Gastrocnemius medialis (tissue), 4 donors: ENCODE results near the gene WDR17. TPM values are rescaled to one million over a fixed set of nuclear protein-coding genes. Genes with fewer than 3 reads are reported as not detected.

Experiments
- ATAC-seq, 2 donors: fragments of 150-250 bp; one replicate each; pipeline ENCODE4 v1.9.1; 2016
- DNase-seq, 2 donors: peaks; one replicate each; pipeline ENCODE4 v3.0.0-alpha.2; 2019
- H3K27ac ChIP-seq, 4 donors: fragments of 200-600 bp; sonication (generic); 1 replicate in 1 of 4; 2 replicates in 3 of 4; pipeline ENCODE4 v1.5.1; 2016 to 2018; ENCODE audit warnings: mild to moderate bottlenecking in 2 of 4, moderate library complexity in 1 of 4
- H3K27me3 ChIP-seq, 3 donors: fragments of 200-600 bp; sonication (generic) in 2 of 3; 1 replicate in 1 of 3; 2 replicates in 2 of 3; pipeline versions ENCODE4 v1.5.1 to v1.6.0; 2016 to 2019; ENCODE audit warnings: mild to moderate bottlenecking in 1 of 3, moderate library complexity in 1 of 3
- H3K36me3 ChIP-seq, 2 donors: fragments of 200-600 bp; sonication (generic) in 1 of 2; one replicate each; pipeline ENCODE4 v1.5.1; 2017 to 2018
- H3K4me1 ChIP-seq, 2 donors: fragments of 200-600 bp; sonication (generic) in 1 of 2; one replicate each; pipeline ENCODE4 v1.5.1; 2016 to 2017; ENCODE audit warnings: mild to moderate bottlenecking in 2 of 2
- H3K4me3 ChIP-seq, 4 donors: fragments of 200-600 bp; sonication (generic) in 3 of 4; 1 replicate in 1 of 4; 2 replicates in 3 of 4; pipeline ENCODE4 v1.5.1; 2016 to 2019; ENCODE audit warnings: mild to moderate bottlenecking in 2 of 4
- H3K9me3 ChIP-seq, 3 donors: fragments of 200-600 bp; sonication (generic) in 2 of 3; 1 replicate in 1 of 3; 2 replicates in 2 of 3; pipeline ENCODE4 v1.5.1; 2016 to 2019
- CTCF ChIP-seq, 5 experiments: fragments of 450-650 bp in 3 of 5; fragments of 200-600 bp in 2 of 5; sonication (generic) in 2 of 5; IDR thresholded peaks in 4 of 5; conservative IDR thresholded peaks in 1 of 5; 1 replicate in 4 of 5; 2 replicates in 1 of 5; pipeline ENCODE4 v1.5.1; 2016 to 2019; ENCODE audit warnings: antibody characterized with exemption in 5 of 5, mild to moderate bottlenecking in 3 of 5, moderate library complexity in 3 of 5
- POLR2A ChIP-seq, 2 donors: fragments of 450-650 bp; IDR thresholded peaks; one replicate each; pipeline ENCODE4 v1.6.1; 2017; ENCODE audit warnings: antibody characterized with exemption in 2 of 2, mild to moderate bottlenecking in 2 of 2, moderate library complexity in 2 of 2
- in situ Hi-C, 4 donors: fragments of 200-750 bp; cut with MboI; loops; one replicate each; pipeline versions ENCODE4 v1.15.0 to v1.8.0; 2017; ENCODE audit warnings: low sequenced_read_pairs in 4 of 4
- intact Hi-C: fragments of 100-400 bp; cut with DNase I; formaldehyde crosslinking; loops from one replicate; pipeline ENCODE4 v1.15.1; 2023; ENCODE audit warnings: low total_unique reads
- total RNA-seq, 4 donors: library from RNA; depleted of rRNA; stranded (reverse); fragments of >200 nt; gene quantifications; one replicate each; pipeline versions ENCODE4 v1.1.0 to v1.2.3, GENCODE V29; 2016

Gene WDR17
- total RNA-seq, 4 donors from 2014 or later, result 0.10 to 0.36 (median 0.14) TPM

- intact Hi-C loops, result loop anchor here (2.0 to 5.0 kb wide), 3 partner anchors 35 to 91 kb away; partner anchors contain the start of gene SPATA4
- Histone ChIP-seq H3K9me3 (no peaks in the 10 kb centered on the region), H3K4me3 (no peak overlapping the region), H3K4me1 (peaks cover 33 to 67% of the 10 kb centered on the region in 2 donors), H3K36me3 (peaks cover 0 to 5% of the 10 kb centered on the region in 2 donors), H3K27ac (peak overlapping the region; percentile 82 to 91 (median 86)), H3K27me3 (no peaks in the 10 kb centered on the region)
- ATAC-seq (peak in 1 of 2 donors; percentile 20), DNase-seq (no peak)
- in situ Hi-C loops, result no loop called here
- no peak for TF ChIP-seq POLR2A (IDR thresholded peaks at IDR 0.05)
- TF ChIP-seq CTCF (IDR thresholded peaks at IDR 0.05 in 4 of 5, conservative IDR thresholded peaks at IDR 0.05 in 1 of 5), result no peak
Measured at GRCh38 chr4:176229645-176230044, 164.0 kb downstream of the WDR17 start.

Other genes starting within 250 kb of the WDR17 start
- under 1 TPM in 2 of 4 donors, not detected in 2; 0.22 to 0.29 TPM for gene SPATA4, start 129.7 kb downstream of the WDR17 start, total RNA-seq
- 100 to 1,000 TPM in 3 of 4 donors, 10 to 100 TPM in 1; 48.7 to 284 (median 179) TPM for gene ASB5, start 203.4 kb downstream of the WDR17 start, total RNA-seq